Tibial artery (tissue), 4 donors: ENCODE results near the gene SLC38A10.
A peak's percentile ranks its signal among the peaks of the same experiment; 100 is the strongest.

Source experiments
- DNase-seq, 2 donors: peaks; one replicate each; pipeline ENCODE4 v3.0.0-alpha.2; 2019
- H3K27ac ChIP-seq, 2 donors: fragments of 200-600 bp; sonication (generic) in 1 of 2; 1 replicate in 1 of 2; 2 replicates in 1 of 2; pipeline ENCODE4 v1.5.1; 2018 to 2019; ENCODE audit warnings: mild to moderate bottlenecking in 1 of 2
- H3K27me3 ChIP-seq, 2 donors: fragments of 200-600 bp; sonication (generic) in 1 of 2; one replicate each; pipeline versions ENCODE4 v1.5.1 to v1.6.0; 2016 to 2019
- H3K36me3 ChIP-seq, 3 donors: fragments of 200-600 bp; sonication (generic) in 2 of 3; one replicate each; pipeline ENCODE4 v1.5.1; 2016 to 2019; ENCODE audit warnings: mild to moderate bottlenecking in 2 of 3
- H3K4me1 ChIP-seq, 4 donors: fragments of 200-600 bp; sonication (generic) in 2 of 4; 1 replicate in 3 of 4; 2 replicates in 1 of 4; pipeline ENCODE4 v1.5.1; 2016 to 2019
- H3K4me3 ChIP-seq, 2 donors: fragments of 200-600 bp; sonication (generic) in 1 of 2; 1 replicate in 1 of 2; 2 replicates in 1 of 2; pipeline ENCODE4 v1.5.1; 2018 to 2019; ENCODE audit warnings: mild to moderate bottlenecking in 2 of 2
- H3K9me3 ChIP-seq, 3 donors: fragments of 200-600 bp; sonication (generic) in 1 of 3; one replicate each; pipeline ENCODE4 v1.5.1; 2016 to 2019
- intact Hi-C: fragments of 100-400 bp; cut with DNase I; formaldehyde crosslinking; loops from one replicate; pipeline ENCODE4 v1.15.0; 2023; ENCODE audit warnings: low total_unique reads
- TF ChIP-seq, protein P1 (sequence below), 2 experiments: fragments of 200-600 bp in 1 of 2; fragments of 450-650 bp in 1 of 2; IDR thresholded peaks; one replicate each; pipeline ENCODE4 v1.5.1; 2017 to 2019; ENCODE audit warnings: antibody characterized with exemption in 2 of 2, mild to moderate bottlenecking in 1 of 2, moderate library complexity in 1 of 2

The SLC38A10 gene

GRCh38 chr17:81239714-81240555 lies 55.2 kb downstream of the SLC38A10 start:
- DNase-seq = no peak
- Histone ChIP-seq H3K9me3 (no peaks in the 10 kb centered on the region), H3K27me3 (no peaks in the 10 kb centered on the region), H3K4me1 (peaks cover 0 to 53% (median 33%) of the 10 kb centered on the region in 4 donors), H3K36me3 (peaks cover 0 to 22% (median 0%) of the 10 kb centered on the region in 3 donors), H3K4me3 (peak overlapping the region; percentile 91 to 97), H3K27ac (peak overlapping the region; percentile 83 to 86)
- intact Hi-C loops = loop anchor here (2.0 to 10.0 kb wide), 3 partner anchors 17 to 245 kb away; partner anchors contain the start of genes CEP131 and CHMP6
- TF ChIP-seq, protein P1, sequence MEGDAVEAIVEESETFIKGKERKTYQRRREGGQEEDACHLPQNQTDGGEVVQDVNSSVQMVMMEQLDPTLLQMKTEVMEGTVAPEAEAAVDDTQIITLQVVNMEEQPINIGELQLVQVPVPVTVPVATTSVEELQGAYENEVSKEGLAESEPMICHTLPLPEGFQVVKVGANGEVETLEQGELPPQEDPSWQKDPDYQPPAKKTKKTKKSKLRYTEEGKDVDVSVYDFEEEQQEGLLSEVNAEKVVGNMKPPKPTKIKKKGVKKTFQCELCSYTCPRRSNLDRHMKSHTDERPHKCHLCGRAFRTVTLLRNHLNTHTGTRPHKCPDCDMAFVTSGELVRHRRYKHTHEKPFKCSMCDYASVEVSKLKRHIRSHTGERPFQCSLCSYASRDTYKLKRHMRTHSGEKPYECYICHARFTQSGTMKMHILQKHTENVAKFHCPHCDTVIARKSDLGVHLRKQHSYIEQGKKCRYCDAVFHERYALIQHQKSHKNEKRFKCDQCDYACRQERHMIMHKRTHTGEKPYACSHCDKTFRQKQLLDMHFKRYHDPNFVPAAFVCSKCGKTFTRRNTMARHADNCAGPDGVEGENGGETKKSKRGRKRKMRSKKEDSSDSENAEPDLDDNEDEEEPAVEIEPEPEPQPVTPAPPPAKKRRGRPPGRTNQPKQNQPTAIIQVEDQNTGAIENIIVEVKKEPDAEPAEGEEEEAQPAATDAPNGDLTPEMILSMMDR (IDR thresholded peaks at IDR 0.05) = no peak

DNA sequence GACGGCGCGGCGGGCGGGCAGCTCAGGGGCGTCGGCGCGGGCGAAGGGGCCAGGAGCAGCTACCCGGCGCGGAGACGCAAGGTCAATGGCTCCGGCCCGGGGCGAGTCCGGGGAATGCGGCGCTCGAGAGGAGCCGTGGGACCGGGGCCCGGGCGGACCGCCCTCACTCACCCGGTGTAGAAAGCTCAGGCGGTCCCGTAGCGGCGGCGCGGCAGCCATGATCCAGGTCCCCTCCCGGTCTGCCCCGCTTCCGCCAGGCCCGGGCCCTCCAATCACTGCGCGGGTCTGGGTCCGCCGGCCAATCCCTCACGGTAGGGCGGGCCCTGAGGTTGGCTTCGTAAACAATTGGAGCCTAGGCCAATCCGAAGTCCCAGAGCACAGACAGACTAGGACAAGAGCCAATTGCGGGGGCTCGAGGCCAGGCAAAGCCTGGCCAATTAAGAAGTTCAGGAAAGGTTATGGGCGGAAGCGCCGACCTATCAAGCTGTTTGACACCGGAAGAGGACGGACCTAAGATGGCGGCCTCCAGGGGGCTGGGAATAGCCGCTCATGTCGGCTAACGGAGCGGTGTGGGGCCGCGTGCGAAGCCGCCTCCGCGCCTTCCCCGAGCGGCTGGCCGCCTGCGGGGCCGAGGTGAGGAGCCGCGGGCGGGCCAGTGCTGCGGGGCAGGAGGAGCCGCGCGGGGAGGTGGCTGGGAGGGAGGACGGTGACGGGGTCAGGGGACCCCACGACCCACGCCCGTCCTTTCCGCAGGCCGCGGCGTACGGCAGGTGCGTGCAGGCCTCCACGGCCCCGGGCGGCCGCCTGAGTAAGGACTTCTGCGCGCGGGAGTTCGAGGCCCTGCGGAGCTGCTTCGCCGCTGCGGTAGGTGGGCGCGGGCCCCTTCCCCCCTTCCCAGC lies 56.0 kb downstream of the SLC38A10 start, which contains the start of the genes NDUFAF8 and TEPSIN:
TSS of gene NDUFAF8 (plus strand) at position 504 of the 899 bp plus-strand sequence. CDS start at position 550, 46 bp downstream.
TSS of gene TEPSIN (minus strand) at position 241 of the 899 bp plus-strand sequence. CDS start at position 219, 22 bp downstream.
- Histone ChIP-seq H3K9me3 (no peaks in the 10 kb centered on the region), H3K27ac (peak within 1 kb of the TSS; percentile 83 to 86), H3K36me3 (peaks cover 0 to 28% (median 1%) of the 10 kb centered on the region in 3 donors), H3K4me3 (peak within 1 kb of the TSS; percentile 91 to 97), H3K4me1 (peaks cover 0 to 53% (median 33%) of the 10 kb centered on the region in 4 donors), H3K27me3 (no peaks in the 10 kb centered on the region)
- DNase-seq = peak; percentile 99
- intact Hi-C loops = loop anchor here (2.0 to 10.0 kb wide), 2 partner anchors 16 to 244 kb away; partner anchors contain the start of genes CEP131 and CHMP6
- TF ChIP-seq, protein P1 (IDR thresholded peaks at IDR 0.05) = peak; percentile 25 to 31

GRCh38 chr17:81238490-81238814 lies 56.7 kb downstream of the SLC38A10 start:
- Histone ChIP-seq H3K36me3 (peaks cover 0 to 34% (median 7%) of the 10 kb centered on the region in 3 donors), H3K27ac (peak overlapping the region; percentile 82 to 86), H3K4me1 (peaks cover 0 to 53% (median 33%) of the 10 kb centered on the region in 4 donors), H3K4me3 (peak overlapping the region; percentile 91 to 97), H3K9me3 (no peaks in the 10 kb centered on the region), H3K27me3 (no peaks in the 10 kb centered on the region)
- TF ChIP-seq, protein P1 (IDR thresholded peaks at IDR 0.05) = no peak
- DNase-seq = no peak
- intact Hi-C loops = loop anchor here (2.0 to 10.0 kb wide), 2 partner anchors 16 to 244 kb away; partner anchors contain the start of genes CEP131 and CHMP6

- TF ChIP-seq, protein P1 (IDR thresholded peaks at IDR 0.05) = no peak
These were observed 57.3 kb downstream of the SLC38A10 start for GRCh38 chr17:81237591-81238489.

More at GRCh38 chr17:81237591-81238489, 57.3 kb downstream of the SLC38A10 start:
- no peak for DNase-seq
- Histone ChIP-seq H3K36me3 (peaks cover 0 to 40% (median 13%) of the 10 kb centered on the region in 3 donors), H3K4me3 (peak overlapping the region; percentile 91 to 97), H3K9me3 (no peaks in the 10 kb centered on the region), H3K4me1 (peaks cover 0 to 53% (median 33%) of the 10 kb centered on the region in 4 donors), H3K27me3 (no peaks in the 10 kb centered on the region), H3K27ac (peak overlapping the region; percentile 82 to 86)
- intact Hi-C loops = loop anchor here (2.0 to 10.0 kb wide), 2 partner anchors 15 to 243 kb away; partner anchors contain the start of genes CEP131 and CHMP6
